GM12891 (cell line): ENCODE measurements around the gene PRR7.

ENCODE experiments used
- DNase-seq: peaks from one replicate; pipeline ENCODE4 v3.0.0; 2011; ENCODE audit warnings: low spot score; ENCODE audit not compliant: insufficient read length
- FAIRE-seq: peaks from 2 replicates; lab custom pipeline; 2011; peaks lifted over from hg19 to GRCh38; lab: Jason Lieb, UNC
- PAX5 ChIP-seq: IDR thresholded peaks from 2 replicates; pipeline ENCODE4 v1.6.1; 2011; ENCODE audit warnings: low read length, moderate library complexity, mild to moderate bottlenecking; ENCODE audit not compliant: insufficient read depth, severe bottlenecking
- POLR2A ChIP-seq: IDR thresholded peaks from 2 replicates; pipeline ENCODE4 v1.6.1; 2011; ENCODE audit warnings: low read depth, low read length, control low read depth
- POLR2AphosphoS5 ChIP-seq: IDR thresholded peaks from 2 replicates; pipeline ENCODE4 v1.6.1; 2011; ENCODE audit warnings: low read depth, low read length, control low read depth
- POU2F2 ChIP-seq: IDR thresholded peaks from 2 replicates; pipeline ENCODE4 v1.6.1; 2011; ENCODE audit warnings: low read depth, mild to moderate bottlenecking, control low read depth, low read length, moderate library complexity
- SPI1 ChIP-seq: IDR thresholded peaks from 2 replicates; pipeline ENCODE4 v1.6.1; 2011; ENCODE audit warnings: low read depth, low read length, control low read depth
- TAF1 ChIP-seq: IDR thresholded peaks from 2 replicates; pipeline ENCODE4 v1.6.1; 2011; ENCODE audit warnings: low read depth, low read length, control low read depth

Gene PRR7

GRCh38 chr5:177445052-177445916 is 1.3 kb upstream of the PRR7 start:
- TF ChIP-seq SPI1 (no peak), POU2F2 (peak; percentile 44; the same call in 1 of the 2 replicates), POLR2AphosphoS5 (peak; percentile 48), POLR2A (peak; percentile 51; the same call in 1 of the 2 replicates)

GRCh38 chr5:177445917-177446199 is 756 bp upstream of the PRR7 start:
- DNase-seq (no peak), FAIRE-seq (no peak)
- TF ChIP-seq TAF1 (no peak), POU2F2 (no peak), POLR2A (no peak), SPI1 (no peak), POLR2AphosphoS5 (no peak)

More at GRCh38 chr5:177445052-177445916, 1.3 kb upstream of the PRR7 start:
- FAIRE-seq (peak; percentile 90), DNase-seq (no peak)

- DNase-seq (peak; percentile 85), FAIRE-seq (peak; percentile 99)
- TF ChIP-seq POU2F2 (no peak; the same call in 1 of the 2 replicates), TAF1 (no peak), POLR2AphosphoS5 (no peak), POLR2A (no peak; the same call in 1 of the 2 replicates), SPI1 (no peak), PAX5 (no peak)
Observed at GRCh38 chr5:177447066-177447610, 524 bp downstream of the PRR7 start.

GRCh38 chr5:177447611-177448243 is 1.1 kb downstream of the PRR7 start:
- no peak for TF ChIP-seq TAF1
- peak; percentile 27; the same call in 1 of the 2 replicates for TF ChIP-seq POLR2AphosphoS5
- no peak for FAIRE-seq
- no peak for DNase-seq

GRCh38 chr5:177448244-177448950 is 1.8 kb downstream of the PRR7 start:
- TF ChIP-seq POU2F2 (no peak), SPI1 (peak; percentile 68)
- FAIRE-seq: peak; percentile 66
- no peak for DNase-seq

- DNase-seq: no peak
- FAIRE-seq: no peak
- TF ChIP-seq POLR2AphosphoS5 (peak; percentile 27), POU2F2 (no peak; the same call in none of the 2 replicates)
Observed at GRCh38 chr5:177449140-177450061, 2.8 kb downstream of the PRR7 start.

GRCh38 chr5:177450667-177451424 is 4.2 kb downstream of the PRR7 start:
- TF ChIP-seq POLR2A (no peak), POLR2AphosphoS5 (no peak; the same call in 1 of the 2 replicates), TAF1 (no peak), PAX5 (no peak), POU2F2 (no peak), SPI1 (no peak)
- FAIRE-seq: no peak
- no peak for DNase-seq
